ENCODE measurements around the gene GPC3. TPM values are rescaled to one million over a fixed set of nuclear protein-coding genes. Genes with fewer than 3 reads are reported as not detected.

GPC3 gene
- total RNA-seq, 5 donors from 2014 or later (not counting 1 experiment from before 2014, with no cell fraction given): 0.72 to 1.5 (median 1.1) TPM

GRCh38 chrX:133607419-133608348, 377.7 kb downstream of the GPC3 start:
- no peak overlapping the region for H3K27ac ChIP-seq (ENCODE audit: low read length)
- Mint-ChIP-seq H3K4me1 (no peaks in the 10 kb centered on the region), H3K27ac (no peak overlapping the region), H3K9me3 (peaks cover 0 to 4% (median 0%) of the 10 kb centered on the region in 3 donors), H3K4me3 (no peak overlapping the region), H3K36me3 (no peaks in the 10 kb centered on the region), H3K27me3 (peaks cover 9 to 35% of the 10 kb centered on the region in 2 donors)
- no peaks in the 10 kb centered on the region for H3K9me3 ChIP-seq
- no peak overlapping the region for H3K4me3 ChIP-seq (ENCODE audit: control insufficient read depth in 1 of 2, extremely low read depth in 1 of 2, low read length in 1 of 2)
- no peaks in the 10 kb centered on the region for H3K27me3 ChIP-seq (replicated peaks in 1 of 2; ENCODE audit: control insufficient read depth in 2 of 2, extremely low read depth in 1 of 2, insufficient read depth in 2 of 2, low read length in 1 of 2)
- DNase-seq (no peak), ATAC-seq (replicated peaks in 1 of 4) (no peak)
- POLR2A ChIA-PET: interaction anchor here in 1 of 2 donors (0.6 kb wide), 1 partner anchor 1617 kb away, joined by 3 read pairs; no protein-coding TSS in a partner anchor
- no CpG with 5 or more reads among the region's 5 CpGs for WGBS (ENCODE audit: insufficient coverage)
- no peaks in the 10 kb centered on the region for H3K4me1 ChIP-seq (ENCODE audit: control insufficient read depth in 1 of 2, extremely low read depth in 1 of 2, insufficient read depth in 2 of 2, low read length in 2 of 2)
- H3K36me3 ChIP-seq (ENCODE audit: control insufficient read depth in 2 of 2, extremely low read depth in 1 of 2, insufficient read depth in 1 of 2, low read length in 1 of 2): no peaks in the 10 kb centered on the region
- CTCF ChIA-PET: no interaction called here

DNA sequence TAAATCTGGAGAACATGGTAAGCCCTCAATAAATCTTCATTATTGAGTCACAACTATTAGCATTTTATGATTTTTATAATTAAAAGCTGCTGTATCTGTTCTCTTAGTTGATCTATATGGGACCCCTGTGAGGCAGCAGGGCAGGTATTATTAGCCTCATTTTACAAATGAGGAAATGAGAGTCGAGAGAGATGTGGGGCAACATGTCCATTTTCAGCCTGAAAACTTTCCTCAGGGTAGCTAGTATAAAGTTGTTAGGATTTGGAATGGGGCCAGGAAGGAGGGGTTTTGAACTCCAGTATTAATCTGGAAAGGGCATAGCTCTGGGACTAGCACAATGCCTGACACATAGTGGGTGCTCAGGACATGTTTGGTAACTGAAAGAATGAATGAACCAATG, 378.4 kb downstream of the GPC3 start:
- Mint-ChIP-seq H3K27ac (no peak overlapping the region), H3K36me3 (no peaks in the 10 kb centered on the region), H3K4me1 (no peaks in the 10 kb centered on the region), H3K4me3 (no peak overlapping the region), H3K27me3 (peaks cover 7 to 34% of the 10 kb centered on the region in 2 donors), H3K9me3 (no peaks in the 10 kb centered on the region)
- CTCF ChIA-PET: no interaction called here
- H3K4me3 ChIP-seq (ENCODE audit: control insufficient read depth in 1 of 2, extremely low read depth in 1 of 2, low read length in 1 of 2): no peak overlapping the region
- DNase-seq (no peak), ATAC-seq (replicated peaks in 1 of 4) (no peak)
- no peaks in the 10 kb centered on the region for H3K9me3 ChIP-seq
- H3K27me3 ChIP-seq (replicated peaks in 1 of 2; ENCODE audit: control insufficient read depth in 2 of 2, extremely low read depth in 1 of 2, insufficient read depth in 2 of 2, low read length in 1 of 2): no peaks in the 10 kb centered on the region
- POLR2A ChIA-PET: interaction anchor here in 1 of 2 donors (0.6 kb wide), 1 partner anchor 1616 kb away, joined by 3 read pairs; no protein-coding TSS in a partner anchor
- H3K36me3 ChIP-seq (ENCODE audit: control insufficient read depth in 2 of 2, extremely low read depth in 1 of 2, insufficient read depth in 1 of 2, low read length in 1 of 2): no peaks in the 10 kb centered on the region
- H3K4me1 ChIP-seq (ENCODE audit: control insufficient read depth in 1 of 2, extremely low read depth in 1 of 2, insufficient read depth in 2 of 2, low read length in 2 of 2): no peaks in the 10 kb centered on the region
- H3K27ac ChIP-seq (ENCODE audit: low read length): no peak overlapping the region
- no CpG with 5 or more reads among the region's 1 CpG for WGBS (ENCODE audit: insufficient coverage)

DNA sequence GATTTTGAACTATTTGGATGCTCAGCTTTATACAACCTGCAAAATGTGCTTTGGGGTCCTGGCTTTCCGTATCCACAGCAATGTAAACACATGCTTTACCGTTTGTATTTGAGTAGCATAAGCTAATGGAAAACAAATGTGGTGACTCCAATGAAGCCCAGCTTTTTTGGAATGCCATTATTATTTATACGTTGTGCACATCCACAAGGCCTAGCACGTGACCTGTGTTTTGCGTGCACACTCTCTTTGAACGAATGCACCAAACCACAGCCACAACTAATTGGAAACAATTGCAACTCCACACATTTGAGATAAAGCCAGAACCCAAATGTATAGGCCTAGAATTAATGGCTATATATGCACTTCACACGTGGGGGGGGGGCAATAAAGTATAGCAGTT, 380.6 kb downstream of the GPC3 start:
- H3K9me3 Mint-ChIP-seq: no peaks in the 10 kb centered on the region
- no peaks in the 10 kb centered on the region for H3K36me3 ChIP-seq (ENCODE audit: control insufficient read depth in 2 of 2, extremely low read depth in 1 of 2, insufficient read depth in 1 of 2, low read length in 1 of 2)
- no peaks in the 10 kb centered on the region for H3K36me3 Mint-ChIP-seq
- no peak overlapping the region for H3K27ac ChIP-seq (ENCODE audit: low read length)
- H3K9me3 ChIP-seq: no peaks in the 10 kb centered on the region
- CTCF ChIA-PET: interaction anchor here in 1 of 2 donors (0.5 kb wide), 1 partner anchor 474 kb away, joined by 3 read pairs; no protein-coding TSS in a partner anchor
- no peak overlapping the region for H3K27ac Mint-ChIP-seq
- POLR2A ChIA-PET: no interaction called here
- peaks cover 0 to 32% of the 10 kb centered on the region in 2 donors for H3K27me3 Mint-ChIP-seq
- no peaks in the 10 kb centered on the region for H3K27me3 ChIP-seq (replicated peaks in 1 of 2; ENCODE audit: control insufficient read depth in 2 of 2, extremely low read depth in 1 of 2, insufficient read depth in 2 of 2, low read length in 1 of 2)
- H3K4me1 ChIP-seq (ENCODE audit: control insufficient read depth in 1 of 2, extremely low read depth in 1 of 2, insufficient read depth in 2 of 2, low read length in 2 of 2): no peaks in the 10 kb centered on the region
- no CpG with 5 or more reads among the region's 7 CpGs for WGBS (ENCODE audit: insufficient coverage)
- H3K4me3 ChIP-seq (ENCODE audit: control insufficient read depth in 1 of 2, extremely low read depth in 1 of 2, low read length in 1 of 2): no peak overlapping the region
- ATAC-seq (replicated peaks in 1 of 4): no peak
- no peak for DNase-seq
- no peak overlapping the region for H3K4me3 Mint-ChIP-seq
- no peaks in the 10 kb centered on the region for H3K4me1 Mint-ChIP-seq

- Histone ChIP-seq H3K36me3 (ENCODE audit: control insufficient read depth in 2 of 2, extremely low read depth in 1 of 2, insufficient read depth in 1 of 2, low read length in 1 of 2) (no peaks in the 10 kb centered on the region), H3K27ac (ENCODE audit: low read length) (no peak overlapping the region), H3K4me3 (ENCODE audit: control insufficient read depth in 1 of 2, extremely low read depth in 1 of 2, low read length in 1 of 2) (no peak overlapping the region), H3K27me3 (replicated peaks in 1 of 2; ENCODE audit: control insufficient read depth in 2 of 2, extremely low read depth in 1 of 2, insufficient read depth in 2 of 2, low read length in 1 of 2) (no peaks in the 10 kb centered on the region), H3K9me3 (no peaks in the 10 kb centered on the region), H3K4me1 (ENCODE audit: control insufficient read depth in 1 of 2, extremely low read depth in 1 of 2, insufficient read depth in 2 of 2, low read length in 2 of 2) (no peaks in the 10 kb centered on the region)
- no peak overlapping the region for H3K4me3 Mint-ChIP-seq
- H3K4me1 Mint-ChIP-seq: no peaks in the 10 kb centered on the region
- no peak overlapping the region for H3K27ac Mint-ChIP-seq
- no peaks in the 10 kb centered on the region for H3K9me3 Mint-ChIP-seq
- POLR2A ChIA-PET: no interaction called here
- no peak for ATAC-seq (replicated peaks in 1 of 4)
- no CpG with 5 or more reads among the region's 4 CpGs for WGBS (ENCODE audit: insufficient coverage)
- CTCF ChIA-PET: no interaction called here
- H3K36me3 Mint-ChIP-seq: no peaks in the 10 kb centered on the region
- DNase-seq: no peak
- peaks cover 0 to 32% of the 10 kb centered on the region in 2 donors for H3K27me3 Mint-ChIP-seq
Measured at GRCh38 chrX:133602881-133603280, 382.5 kb downstream of the GPC3 start.

DNA sequence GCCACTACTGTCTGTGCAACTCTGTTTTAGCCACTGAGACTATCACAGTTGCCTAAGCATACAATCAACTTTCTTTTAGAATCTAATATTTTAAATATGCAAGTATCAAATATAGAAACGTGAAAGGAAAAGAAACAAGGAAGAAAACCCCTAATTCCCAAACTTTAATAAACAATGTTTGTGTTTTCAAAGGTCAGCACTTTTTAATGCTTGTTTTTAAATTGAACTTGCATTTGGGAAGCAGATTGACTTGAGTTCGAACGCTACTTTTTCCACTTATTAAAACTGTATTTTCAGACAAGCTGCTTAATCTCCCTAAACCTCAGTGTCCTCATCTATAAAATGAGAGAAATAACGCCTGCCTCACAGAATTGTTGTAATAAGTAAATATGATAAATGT, 384.3 kb downstream of the GPC3 start:
- ATAC-seq (replicated peaks in 1 of 4) (no peak), DNase-seq (no peak)
- CTCF ChIA-PET: no interaction called here
- Mint-ChIP-seq H3K4me1 (no peaks in the 10 kb centered on the region), H3K27me3 (peaks cover 0 to 36% of the 10 kb centered on the region in 2 donors), H3K4me3 (no peak overlapping the region), H3K9me3 (no peaks in the 10 kb centered on the region), H3K36me3 (no peaks in the 10 kb centered on the region), H3K27ac (no peak overlapping the region)
- Histone ChIP-seq H3K4me1 (ENCODE audit: control insufficient read depth in 1 of 2, extremely low read depth in 1 of 2, insufficient read depth in 2 of 2, low read length in 2 of 2) (no peaks in the 10 kb centered on the region), H3K27ac (ENCODE audit: low read length) (no peak overlapping the region), H3K36me3 (ENCODE audit: control insufficient read depth in 2 of 2, extremely low read depth in 1 of 2, insufficient read depth in 1 of 2, low read length in 1 of 2) (no peaks in the 10 kb centered on the region), H3K4me3 (ENCODE audit: control insufficient read depth in 1 of 2, extremely low read depth in 1 of 2, low read length in 1 of 2) (no peak overlapping the region), H3K27me3 (replicated peaks in 1 of 2; ENCODE audit: control insufficient read depth in 2 of 2, extremely low read depth in 1 of 2, insufficient read depth in 2 of 2, low read length in 1 of 2) (no peaks in the 10 kb centered on the region), H3K9me3 (no peaks in the 10 kb centered on the region)
- POLR2A ChIA-PET: no interaction called here
- WGBS (ENCODE audit: insufficient coverage): no CpG with 5 or more reads among the region's 4 CpGs

DNA sequence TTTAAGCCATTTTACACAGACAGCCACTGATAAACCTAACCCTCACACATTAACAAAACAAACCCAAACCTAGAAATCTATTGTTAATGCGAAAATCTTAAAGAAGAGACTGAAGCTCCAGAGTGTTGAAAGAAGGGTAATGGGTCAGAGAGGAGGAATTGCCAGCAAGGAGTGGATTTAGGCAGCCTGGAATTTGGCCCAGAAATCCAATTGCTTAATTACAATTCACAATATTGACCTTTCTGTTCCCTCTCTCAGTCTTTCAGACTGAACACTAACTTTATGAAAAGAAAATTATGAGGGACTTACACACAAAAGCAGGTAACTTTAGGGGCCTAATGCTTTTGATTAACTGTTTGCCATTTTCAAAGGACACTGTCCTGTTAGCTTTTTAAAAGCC, 384.9 kb downstream of the GPC3 start:
- ChIA-PET POLR2A (no interaction called here), CTCF (no interaction called here)
- no peaks in the 10 kb centered on the region for H3K36me3 ChIP-seq (ENCODE audit: control insufficient read depth in 2 of 2, extremely low read depth in 1 of 2, insufficient read depth in 1 of 2, low read length in 1 of 2)
- no peaks in the 10 kb centered on the region for H3K36me3 Mint-ChIP-seq
- no peak overlapping the region for H3K27ac Mint-ChIP-seq
- no CpG with 5 or more reads among the region's 1 CpG for WGBS (ENCODE audit: insufficient coverage)
- no peak for ATAC-seq (replicated peaks in 1 of 4)
- H3K9me3 Mint-ChIP-seq: no peaks in the 10 kb centered on the region
- H3K4me1 ChIP-seq (ENCODE audit: control insufficient read depth in 1 of 2, extremely low read depth in 1 of 2, insufficient read depth in 2 of 2, low read length in 2 of 2): no peaks in the 10 kb centered on the region
- peaks cover 0 to 31% of the 10 kb centered on the region in 2 donors for H3K27me3 Mint-ChIP-seq
- no peak overlapping the region for H3K27ac ChIP-seq (ENCODE audit: low read length)
- no peak for DNase-seq
- H3K4me3 ChIP-seq (ENCODE audit: control insufficient read depth in 1 of 2, extremely low read depth in 1 of 2, low read length in 1 of 2): no peak overlapping the region
- no peaks in the 10 kb centered on the region for H3K4me1 Mint-ChIP-seq
- H3K4me3 Mint-ChIP-seq: no peak overlapping the region
- no peaks in the 10 kb centered on the region for H3K27me3 ChIP-seq (replicated peaks in 1 of 2; ENCODE audit: control insufficient read depth in 2 of 2, extremely low read depth in 1 of 2, insufficient read depth in 2 of 2, low read length in 1 of 2)
- no peaks in the 10 kb centered on the region for H3K9me3 ChIP-seq
